IgD-negative memory B cell (primary cell): Measurements from ENCODE around the gene PCDHB7. TPM values are rescaled to one million over a fixed set of nuclear protein-coding genes. Genes with fewer than 3 reads are reported as not detected.
"Not testable (repeated sequence)": the region's sequence is repeated elsewhere in the genome, so short reads cannot be mapped to it uniquely, and the experiment has no call there.

Experiments
- H3K27ac Mint-ChIP-seq, 3 donors: one replicate each; pipeline ENCODE4 v1.8.0; 2020 to 2022; ENCODE audit warnings: mild to moderate bottlenecking in 3 of 3, mixed read lengths in 3 of 3, moderate library complexity in 1 of 3
- H3K27me3 Mint-ChIP-seq: one replicate; pipeline ENCODE4 v1.8.0; 2021; ENCODE audit warnings: mixed read lengths
- H3K36me3 Mint-ChIP-seq: one replicate; pipeline ENCODE4 v1.8.0; 2020; ENCODE audit warnings: mild to moderate bottlenecking, mixed read lengths
- H3K4me1 Mint-ChIP-seq, 3 donors: one replicate each; pipeline ENCODE4 v1.8.0; 2020 to 2022; ENCODE audit warnings: mixed read lengths in 3 of 3, mild to moderate bottlenecking in 1 of 3
- H3K4me3 Mint-ChIP-seq, 4 donors: one replicate each; pipeline ENCODE4 v1.8.0; 2020 to 2022; ENCODE audit warnings: mild to moderate bottlenecking in 4 of 4, mixed read lengths in 4 of 4, moderate library complexity in 3 of 4
- H3K9me3 Mint-ChIP-seq, 3 donors: one replicate each; pipeline ENCODE4 v1.8.0; 2020 to 2021; ENCODE audit warnings: mixed read lengths in 3 of 3, mild to moderate bottlenecking in 1 of 3
- polyA plus RNA-seq: library from polyadenylated mRNA; unstranded; fragments of 300-500 nt; fragmentation: Illumina TruSeq; gene quantifications from one replicate; pipeline ENCODE4 v1.2.3, GENCODE V29; 2021

The PCDHB7 gene
- polyA plus RNA-seq, result not detected

DNA sequence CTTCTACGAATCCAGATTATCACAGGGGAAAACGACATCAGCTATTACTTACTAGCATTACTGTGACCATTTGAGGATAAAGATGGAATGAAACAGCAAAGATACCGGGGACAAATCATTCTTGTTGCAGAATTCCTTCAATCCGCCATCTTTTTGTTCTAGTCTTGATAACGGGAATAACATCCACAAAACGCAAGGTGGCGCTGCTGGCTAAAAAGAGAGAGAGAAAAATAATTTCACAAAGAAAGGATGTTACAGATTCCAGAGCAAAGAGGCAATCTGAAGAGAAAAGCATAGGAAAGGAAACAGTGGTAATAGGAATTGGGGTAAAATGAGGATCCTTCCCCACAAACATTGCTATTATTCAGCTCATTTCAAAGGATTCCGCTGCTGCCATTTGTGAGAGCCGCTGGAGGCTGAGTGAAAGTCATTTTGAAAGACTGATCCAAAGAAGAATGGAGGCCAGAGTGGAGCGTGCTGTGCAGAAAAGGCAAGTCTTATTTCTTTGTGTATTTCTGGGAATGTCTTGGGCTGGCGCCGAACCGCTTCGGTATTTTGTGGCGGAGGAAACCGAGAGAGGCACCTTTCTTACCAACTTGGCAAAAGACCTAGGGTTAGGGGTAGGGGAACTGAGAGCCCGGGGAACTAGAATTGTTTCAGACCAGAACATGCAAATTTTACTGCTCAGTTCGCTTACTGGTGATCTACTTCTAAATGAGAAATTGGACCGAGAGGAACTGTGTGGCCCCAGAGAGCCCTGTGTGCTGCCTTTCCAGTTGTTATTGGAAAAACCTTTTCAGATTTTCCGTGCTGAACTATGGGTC is at the start of gene PCDHB7:
PCDHB7 (plus strand) TSS at position 264 of the 824 bp plus-strand sequence; CDS start at position 456, 192 bp downstream.
- Mint-ChIP-seq H3K36me3 (peaks cover 2% of the 10 kb centered on the region), H3K27ac (no peak within 1 kb of the TSS), H3K27me3 (peaks cover 14% of the 10 kb centered on the region), H3K4me1 (peaks cover 0 to 2% (median 0%) of the 10 kb centered on the region in 3 donors), H3K9me3 (peaks cover 2 to 11% (median 4%) of the 10 kb centered on the region in 3 donors), H3K4me3 (no peak within 1 kb of the TSS)

GRCh38 chr5:141123396-141124135 is 48.9 kb upstream of the PCDHB7 start:
- not testable (repeated sequence) for H3K36me3 Mint-ChIP-seq, H3K27me3 Mint-ChIP-seq, H3K4me3 Mint-ChIP-seq, H3K4me1 Mint-ChIP-seq, H3K27ac Mint-ChIP-seq
- H3K9me3 Mint-ChIP-seq, result peaks cover 0 to 10% (median 2%) of the 10 kb centered on the region in 3 donors

GRCh38 chr5:141127305-141127704 is 45.1 kb upstream of the PCDHB7 start:
- H3K9me3 Mint-ChIP-seq, result peaks cover 2 to 14% (median 5%) of the 10 kb centered on the region in 3 donors
- no peak overlapping the region for H3K27ac Mint-ChIP-seq
- no peaks in the 10 kb centered on the region for H3K36me3 Mint-ChIP-seq
- H3K27me3 Mint-ChIP-seq, result peaks cover 7% of the 10 kb centered on the region
- H3K4me3 Mint-ChIP-seq, result no peak overlapping the region
- H3K4me1 Mint-ChIP-seq, result peaks cover 0 to 1% (median 0%) of the 10 kb centered on the region in 3 donors

- Mint-ChIP-seq H3K9me3 (peaks cover 16 to 44% (median 27%) of the 10 kb centered on the region in 3 donors), H3K36me3 (peaks cover 1% of the 10 kb centered on the region), H3K27ac (no peak within 1 kb of the TSS), H3K4me3 (peak within 1 kb of the TSS in 2 of 4 donors; percentile 10 to 44), H3K27me3 (no peaks in the 10 kb centered on the region), H3K4me1 (no peaks in the 10 kb centered on the region)
Observed at GRCh38 chr5:141135030-141135717, 37.3 kb upstream of the PCDHB7 start, which contains the start of gene PCDHB5. PCDHB5 (plus strand) TSS chr5:141135206; CDS start chr5:141135435, 229 bp downstream.

DNA sequence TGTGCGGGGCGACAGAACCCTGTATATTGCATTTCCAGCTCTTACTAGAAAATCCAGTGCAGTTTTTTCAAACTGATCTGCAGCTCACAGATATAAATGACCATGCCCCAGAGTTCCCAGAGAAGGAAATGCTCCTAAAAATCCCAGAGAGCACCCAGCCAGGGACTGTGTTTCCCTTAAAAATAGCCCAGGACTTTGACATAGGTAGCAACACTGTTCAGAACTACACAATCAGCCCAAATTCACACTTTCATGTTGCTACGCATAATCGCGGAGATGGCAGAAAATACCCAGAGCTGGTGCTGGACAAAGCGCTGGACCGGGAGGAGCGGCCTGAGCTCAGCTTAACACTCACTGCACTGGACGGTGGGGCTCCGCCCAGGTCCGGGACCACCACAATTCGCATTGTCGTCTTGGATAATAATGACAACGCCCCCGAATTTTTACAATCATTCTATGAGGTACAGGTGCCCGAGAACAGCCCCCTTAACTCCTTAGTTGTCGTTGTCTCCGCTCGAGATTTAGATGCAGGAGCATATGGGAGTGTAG is 36.7 kb upstream of the PCDHB7 start:
- Mint-ChIP-seq H3K27ac (no peak overlapping the region), H3K4me1 (no peaks in the 10 kb centered on the region), H3K36me3 (peaks cover 1% of the 10 kb centered on the region), H3K9me3 (peaks cover 16 to 40% (median 25%) of the 10 kb centered on the region in 3 donors), H3K4me3 (peak overlapping the region in 1 of 4 donors; percentile 44), H3K27me3 (no peaks in the 10 kb centered on the region)

DNA sequence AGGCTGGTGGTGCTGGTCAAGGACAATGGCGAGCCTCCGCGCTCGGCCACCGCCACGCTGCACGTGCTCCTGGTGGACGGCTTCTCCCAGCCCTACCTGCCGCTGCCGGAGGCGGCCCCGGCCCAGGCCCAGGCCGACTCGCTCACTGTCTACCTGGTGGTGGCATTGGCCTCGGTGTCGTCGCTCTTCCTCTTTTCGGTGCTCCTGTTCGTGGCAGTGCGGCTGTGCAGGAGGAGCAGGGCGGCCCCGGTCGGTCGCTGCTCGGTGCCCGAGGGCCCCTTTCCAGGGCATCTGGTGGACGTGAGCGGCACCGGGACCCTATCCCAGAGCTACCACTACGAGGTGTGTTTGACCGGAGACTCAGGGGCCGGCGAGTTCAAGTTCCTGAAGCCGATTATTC is 35.1 kb upstream of the PCDHB7 start:
- H3K27ac Mint-ChIP-seq, H3K4me1 Mint-ChIP-seq, H3K27me3 Mint-ChIP-seq, H3K4me3 Mint-ChIP-seq, H3K36me3 Mint-ChIP-seq: not testable (repeated sequence)
- H3K9me3 Mint-ChIP-seq, result peaks cover 21 to 36% (median 25%) of the 10 kb centered on the region in 3 donors

GRCh38 chr5:141149812-141150211 is 22.6 kb upstream of the PCDHB7 start, which contains the start of gene PCDHB6:
PCDHB6 (plus strand) TSS chr5:141150057; CDS start chr5:141150258, 201 bp downstream.
- Mint-ChIP-seq H3K4me1 (peaks cover 3 to 5% (median 4%) of the 10 kb centered on the region in 3 donors), H3K36me3 (peaks cover 2% of the 10 kb centered on the region), H3K27ac (peak within 1 kb of the TSS in 1 of 3 donors; percentile 72), H3K4me3 (peak within 1 kb of the TSS in 3 of 4 donors; percentile 37 to 79 (median 71)), H3K27me3 (peaks cover 10% of the 10 kb centered on the region), H3K9me3 (peaks cover 4 to 21% (median 7%) of the 10 kb centered on the region in 3 donors)

DNA sequence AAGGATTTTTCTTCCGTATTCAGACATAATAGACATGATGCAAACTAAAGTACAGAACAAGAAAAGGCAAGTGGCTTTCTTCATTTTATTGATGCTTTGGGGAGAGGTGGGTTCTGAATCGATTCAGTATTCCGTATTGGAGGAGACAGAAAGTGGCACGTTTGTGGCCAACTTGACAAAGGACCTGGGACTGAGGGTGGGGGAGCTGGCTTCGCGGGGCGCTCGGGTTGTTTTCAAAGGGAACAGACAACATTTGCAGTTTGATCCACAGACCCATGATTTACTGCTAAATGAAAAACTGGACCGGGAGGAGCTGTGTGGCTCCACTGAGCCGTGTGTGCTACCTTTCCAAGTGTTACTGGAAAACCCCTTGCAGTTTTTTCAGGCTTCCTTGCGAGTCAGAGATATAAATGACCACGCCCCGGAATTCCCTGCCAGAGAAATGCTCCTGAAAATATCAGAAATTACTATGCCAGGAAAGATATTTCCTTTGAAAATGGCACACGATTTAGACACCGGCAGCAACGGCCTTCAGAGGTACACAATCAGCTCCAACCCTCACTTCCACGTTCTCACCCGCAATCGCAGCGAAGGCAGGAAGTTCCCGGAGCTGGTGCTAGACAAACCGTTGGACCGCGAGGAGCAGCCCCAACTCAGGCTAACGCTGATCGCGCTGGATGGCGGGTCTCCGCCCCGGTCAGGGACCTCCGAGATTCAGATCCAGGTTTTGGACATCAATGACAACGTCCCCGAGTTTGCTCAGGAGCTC is 22.0 kb upstream of the PCDHB7 start:
- Mint-ChIP-seq H3K36me3 (no peaks in the 10 kb centered on the region), H3K9me3 (peaks cover 4 to 21% (median 7%) of the 10 kb centered on the region in 3 donors), H3K27ac (peak overlapping the region in 1 of 3 donors; percentile 72), H3K4me3 (peak overlapping the region in 3 of 4 donors; percentile 37 to 79 (median 71)), H3K4me1 (peaks cover 3 to 5% (median 4%) of the 10 kb centered on the region in 3 donors), H3K27me3 (peaks cover 10% of the 10 kb centered on the region)

GRCh38 chr5:141150993-141151325 is 21.5 kb upstream of the PCDHB7 start:
- no peaks in the 10 kb centered on the region for H3K36me3 Mint-ChIP-seq
- peaks cover 4 to 22% (median 7%) of the 10 kb centered on the region in 3 donors for H3K9me3 Mint-ChIP-seq
- H3K4me3 Mint-ChIP-seq, result peak overlapping the region in 1 of 4 donors; percentile 18
- peaks cover 13% of the 10 kb centered on the region for H3K27me3 Mint-ChIP-seq
- H3K4me1 Mint-ChIP-seq, result peaks cover 4 to 5% (median 4%) of the 10 kb centered on the region in 3 donors
- H3K27ac Mint-ChIP-seq, result no peak overlapping the region

DNA sequence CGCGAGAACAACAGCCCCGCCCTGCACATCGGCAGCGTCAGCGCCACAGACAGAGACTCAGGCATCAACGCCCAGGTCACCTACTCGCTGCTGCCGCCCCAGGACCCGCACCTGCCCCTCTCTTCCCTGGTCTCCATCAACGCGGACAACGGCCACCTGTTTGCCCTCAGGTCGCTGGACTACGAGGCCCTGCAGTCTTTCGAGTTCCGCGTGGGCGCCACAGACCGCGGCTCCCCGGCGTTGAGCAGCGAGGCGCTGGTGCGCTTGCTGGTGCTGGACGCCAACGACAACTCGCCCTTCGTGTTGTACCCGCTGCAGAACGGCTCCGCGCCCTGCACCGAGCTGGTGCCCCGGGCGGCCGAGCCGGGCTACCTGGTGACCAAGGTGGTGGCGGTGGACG is 20.8 kb upstream of the PCDHB7 start:
- H3K36me3 Mint-ChIP-seq, H3K4me3 Mint-ChIP-seq, H3K27ac Mint-ChIP-seq, H3K4me1 Mint-ChIP-seq: not testable (repeated sequence)
- Mint-ChIP-seq H3K9me3 (peaks cover 4 to 26% (median 11%) of the 10 kb centered on the region in 3 donors), H3K27me3 (peaks cover 13% of the 10 kb centered on the region)

GRCh38 chr5:141152096-141152495 is 20.3 kb upstream of the PCDHB7 start:
- not testable (repeated sequence) for H3K4me1 Mint-ChIP-seq, H3K27ac Mint-ChIP-seq, H3K36me3 Mint-ChIP-seq, H3K4me3 Mint-ChIP-seq
- H3K27me3 Mint-ChIP-seq, result peaks cover 13% of the 10 kb centered on the region
- peaks cover 4 to 26% (median 11%) of the 10 kb centered on the region in 3 donors for H3K9me3 Mint-ChIP-seq

GRCh38 chr5:141155540-141156374 is 16.7 kb upstream of the PCDHB7 start:
- no peak overlapping the region for H3K27ac Mint-ChIP-seq
- peaks cover 10% of the 10 kb centered on the region for H3K27me3 Mint-ChIP-seq
- H3K4me3 Mint-ChIP-seq, result no peak overlapping the region
- H3K9me3 Mint-ChIP-seq, result peaks cover 4 to 20% (median 10%) of the 10 kb centered on the region in 3 donors
- peaks cover 0 to 3% (median 0%) of the 10 kb centered on the region in 3 donors for H3K4me1 Mint-ChIP-seq
- no peaks in the 10 kb centered on the region for H3K36me3 Mint-ChIP-seq

GRCh38 chr5:141157356-141157755 is 15.1 kb upstream of the PCDHB7 start:
- H3K27me3 Mint-ChIP-seq, H3K27ac Mint-ChIP-seq, H3K4me3 Mint-ChIP-seq, H3K4me1 Mint-ChIP-seq, H3K36me3 Mint-ChIP-seq: not testable (repeated sequence)
- peaks cover 4 to 14% (median 10%) of the 10 kb centered on the region in 3 donors for H3K9me3 Mint-ChIP-seq
